Endodermal cell (in vitro differentiated cells): Measurements from ENCODE around the gene MTHFD1L. TPM values are rescaled to one million over a fixed set of nuclear protein-coding genes. Genes with fewer than 3 reads are reported as not detected.

Source experiments
- DNase-seq: peaks from one replicate; pipeline ENCODE4 v3.0.0-alpha.2; 2017
- H3K27ac ChIP-seq: 2 replicates; pipeline ENCODE4 v1.5.1; 2013; ENCODE audit warnings: mild to moderate bottlenecking, low read depth, low read length, moderate library complexity
- H3K27me3 ChIP-seq: 2 replicates; pipeline ENCODE4 v1.6.1; 2013; ENCODE audit warnings: mild to moderate bottlenecking, low read length, moderate library complexity; ENCODE audit not compliant: insufficient read depth, control insufficient read depth, poor library complexity, severe bottlenecking
- H3K36me3 ChIP-seq: 2 replicates; pipeline ENCODE4 v1.7.0; 2013; ENCODE audit warnings: mild to moderate bottlenecking, low read length, moderate library complexity; ENCODE audit not compliant: control insufficient read depth, insufficient read depth
- H3K4me1 ChIP-seq: one replicate; pipeline ENCODE4 v1.7.0; 2013; ENCODE audit warnings: low read length; ENCODE audit not compliant: control insufficient read depth, insufficient read depth
- H3K4me3 ChIP-seq: 2 replicates; pipeline ENCODE4 v1.5.1; 2013; ENCODE audit warnings: mild to moderate bottlenecking, low read length, moderate library complexity
- H3K9ac ChIP-seq: 2 replicates; pipeline ENCODE4 v1.6.1; 2013; ENCODE audit warnings: mild to moderate bottlenecking, low read length, moderate library complexity; ENCODE audit not compliant: poor library complexity, severe bottlenecking; ENCODE audit errors: extremely low read depth
- H3K9me3 ChIP-seq: 2 replicates; pipeline ENCODE4 v1.6.1; 2013; ENCODE audit warnings: mild to moderate bottlenecking, low read length, moderate library complexity; ENCODE audit not compliant: control insufficient read depth
- H3K27ac Mint-ChIP-seq: 2 replicates; pipeline ENCODE4 v1.8.0; 2020; ENCODE audit warnings: mixed read lengths
- H3K27me3 Mint-ChIP-seq: 2 replicates; pipeline ENCODE4 v1.8.0; 2021; ENCODE audit warnings: mild to moderate bottlenecking, mixed read lengths; ENCODE audit not compliant: insufficient read depth
- H3K36me3 Mint-ChIP-seq: 2 replicates; pipeline ENCODE4 v1.8.0; 2020; ENCODE audit warnings: low read depth, mixed read lengths
- H3K4me1 Mint-ChIP-seq: 2 replicates; pipeline ENCODE4 v1.8.0; 2020; ENCODE audit warnings: mixed read lengths
- H3K4me3 Mint-ChIP-seq: 2 replicates; pipeline ENCODE4 v1.8.0; 2020; ENCODE audit warnings: mild to moderate bottlenecking, moderate library complexity, mixed read lengths
- H3K9me3 Mint-ChIP-seq: 2 replicates; pipeline ENCODE4 v1.8.0; 2020; ENCODE audit warnings: mild to moderate bottlenecking, mixed read lengths
- CTCF ChIP-seq: fragments of 200-600 bp; sonication (generic); conservative IDR thresholded peaks from 2 replicates; pipeline ENCODE4 v1.5.0; 2021; ENCODE audit warnings: antibody characterized with exemption, mild to moderate bottlenecking
- WGBS, 2 experiments: methylation state at CpG; one replicate each; pipeline versions ENCODE4 v1.1.5 to v1.1.7; 2013; ENCODE audit warnings: missing lambda C conversion rate in 2 of 2, mixed read lengths in 1 of 2; ENCODE audit not compliant: insufficient coverage in 1 of 2, insufficient read length in 1 of 2; 5-methylcytosine and 5-hydroxymethylcytosine counted together
- total RNA-seq, 2 donors: library from RNA; stranded (reverse); fragmentation: NEBNext Ultra II Directional in 1 of 2; extraction: Animal tissue kit (Norgen Biotek cat#: 25700) in 1 of 2; gene quantifications; 2 replicates in 1 of 2; 3 replicates in 1 of 2; pipeline ENCODE4 v1.2.1, GENCODE V29; 2021

MTHFD1L gene
- total RNA-seq, 2 donors from 2014 or later = 70.2 to 72.6 TPM

GRCh38 chr6:151008425-151008824, 142.9 kb downstream of the MTHFD1L start:
- H3K27me3 ChIP-seq = no peaks in the 10 kb centered on the region
- no peaks in the 10 kb centered on the region for H3K9me3 ChIP-seq
- H3K36me3 Mint-ChIP-seq = peaks cover 9% of the 10 kb centered on the region
- no peak overlapping the region for H3K27ac ChIP-seq
- H3K27me3 Mint-ChIP-seq = no peaks in the 10 kb centered on the region
- H3K4me3 Mint-ChIP-seq = no peak overlapping the region
- DNase-seq = peak; percentile 43
- peaks cover 15% of the 10 kb centered on the region for H3K4me1 Mint-ChIP-seq
- no peak overlapping the region for H3K9ac ChIP-seq
- H3K36me3 ChIP-seq = peaks cover 31% of the 10 kb centered on the region
- H3K9me3 Mint-ChIP-seq = no peaks in the 10 kb centered on the region
- no peak overlapping the region for H3K4me3 ChIP-seq
- TF ChIP-seq CTCF = no peak
- no peak overlapping the region for H3K27ac Mint-ChIP-seq
- WGBS, 2 experiments = 92 to 97% methylated on average over 4 of the region's 4 CpGs
- H3K4me1 ChIP-seq = peaks cover 6% of the 10 kb centered on the region

DNA sequence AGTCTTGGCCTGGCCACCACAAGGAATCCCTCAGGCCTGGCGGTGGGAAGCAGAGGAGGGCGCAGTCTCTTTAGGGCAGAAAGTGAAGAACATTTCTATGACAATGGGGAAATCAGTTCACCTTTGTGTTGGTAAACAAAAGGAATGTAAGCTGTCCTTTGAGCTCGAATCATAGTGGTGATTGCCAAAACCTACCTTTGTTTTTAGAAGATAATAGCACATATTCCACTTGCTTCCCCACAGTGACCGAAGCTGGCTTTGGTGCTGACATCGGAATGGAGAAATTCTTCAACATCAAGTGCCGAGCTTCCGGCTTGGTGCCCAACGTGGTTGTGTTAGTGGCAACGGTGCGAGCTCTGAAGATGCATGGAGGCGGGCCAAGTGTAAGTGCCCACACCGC, 144.1 kb downstream of the MTHFD1L start:
- H3K27ac Mint-ChIP-seq = peak overlapping the region; percentile 64
- H3K27me3 ChIP-seq = no peaks in the 10 kb centered on the region
- H3K4me3 ChIP-seq = no peak overlapping the region
- no peaks in the 10 kb centered on the region for H3K9me3 Mint-ChIP-seq
- DNase-seq = peak; percentile 68
- peaks cover 10% of the 10 kb centered on the region for H3K4me1 Mint-ChIP-seq
- H3K27ac ChIP-seq = no peak overlapping the region
- H3K9ac ChIP-seq = no peak overlapping the region
- no peak for TF ChIP-seq CTCF
- H3K4me3 Mint-ChIP-seq = no peak overlapping the region
- H3K36me3 Mint-ChIP-seq = peaks cover 15% of the 10 kb centered on the region
- peaks cover 40% of the 10 kb centered on the region for H3K36me3 ChIP-seq
- H3K27me3 Mint-ChIP-seq = no peaks in the 10 kb centered on the region
- 81 to 92% methylated on average over 4 to 12 of the region's 12 CpGs for WGBS, 2 experiments
- H3K9me3 ChIP-seq = no peaks in the 10 kb centered on the region
- peaks cover 6% of the 10 kb centered on the region for H3K4me1 ChIP-seq

- DNase-seq = no peak
- Histone ChIP-seq H3K4me1 (peaks cover 6% of the 10 kb centered on the region), H3K27me3 (no peaks in the 10 kb centered on the region), H3K36me3 (peaks cover 45% of the 10 kb centered on the region), H3K27ac (no peak overlapping the region), H3K9ac (no peak overlapping the region), H3K9me3 (no peaks in the 10 kb centered on the region), H3K4me3 (no peak overlapping the region)
- no peaks in the 10 kb centered on the region for H3K9me3 Mint-ChIP-seq
- H3K27ac Mint-ChIP-seq = peak overlapping the region; percentile 11
- H3K4me3 Mint-ChIP-seq = no peak overlapping the region
- peaks cover 18% of the 10 kb centered on the region for H3K36me3 Mint-ChIP-seq
- WGBS, 2 experiments = 67 to 83% methylated on average over 1 to 5 of the region's 5 CpGs
- no peaks in the 10 kb centered on the region for H3K27me3 Mint-ChIP-seq
- no peak for TF ChIP-seq CTCF
- H3K4me1 Mint-ChIP-seq = peaks cover 10% of the 10 kb centered on the region
Measured at GRCh38 chr6:151010071-151010470, 144.6 kb downstream of the MTHFD1L start.
